Measurements from ENCODE around the gene DACT2. TPM values are rescaled to one million over a fixed set of nuclear protein-coding genes. Genes with fewer than 3 reads are reported as not detected.
A peak's percentile ranks its signal among the peaks of the same experiment; 100 is the strongest.
"Not testable (repeated sequence)": the region's sequence is repeated elsewhere in the genome, so short reads cannot be mapped to it uniquely, and the experiment has no call there.

The DACT2 gene
- total RNA-seq, 2 donors from 2014 or later, result not detected

GRCh38 chr6:168328086-168328485, 8.5 kb upstream of the DACT2 start:
- no peak for DNase-seq
- Mint-ChIP-seq H3K4me1 (no peaks in the 10 kb centered on the region), H3K27ac (no peak overlapping the region), H3K27me3 (peaks cover 51% of the 10 kb centered on the region), H3K36me3 (ENCODE audit: low read depth) (no peaks in the 10 kb centered on the region), H3K4me3 (no peak overlapping the region)
- no peaks in the 10 kb centered on the region for H3K9me3 ChIP-seq (ENCODE audit: control insufficient read depth, low read length, poor library complexity, severe bottlenecking)
- ATAC-seq, result no peak

GRCh38 chr6:168326294-168327261, 7.0 kb upstream of the DACT2 start:
- no peak for DNase-seq
- Mint-ChIP-seq H3K36me3 (ENCODE audit: low read depth) (no peaks in the 10 kb centered on the region), H3K27ac (no peak overlapping the region), H3K4me1 (no peaks in the 10 kb centered on the region), H3K4me3 (no peak overlapping the region), H3K27me3 (peaks cover 39% of the 10 kb centered on the region)
- no peaks in the 10 kb centered on the region for H3K9me3 ChIP-seq (ENCODE audit: control insufficient read depth, low read length, poor library complexity, severe bottlenecking)
- no peak for ATAC-seq

- Mint-ChIP-seq H3K4me1 (no peaks in the 10 kb centered on the region), H3K27me3 (peaks cover 44% of the 10 kb centered on the region), H3K27ac (no peak overlapping the region), H3K4me3 (no peak overlapping the region), H3K36me3 (ENCODE audit: low read depth) (no peaks in the 10 kb centered on the region)
- no peak for DNase-seq
- no peak for ATAC-seq
- H3K9me3 ChIP-seq (ENCODE audit: control insufficient read depth, low read length, poor library complexity, severe bottlenecking), result no peaks in the 10 kb centered on the region
Observed at GRCh38 chr6:168322966-168323365, 3.4 kb upstream of the DACT2 start.

GRCh38 chr6:168320634-168321033, 1.1 kb upstream of the DACT2 start:
- H3K36me3 Mint-ChIP-seq (ENCODE audit: low read depth), result no peaks in the 10 kb centered on the region
- no peak overlapping the region for H3K4me3 Mint-ChIP-seq
- peaks cover 25% of the 10 kb centered on the region for H3K27me3 Mint-ChIP-seq
- ATAC-seq, result no peak
- H3K9me3 ChIP-seq (ENCODE audit: control insufficient read depth, low read length, poor library complexity, severe bottlenecking), result no peaks in the 10 kb centered on the region
- H3K27ac Mint-ChIP-seq, result no peak overlapping the region
- no peaks in the 10 kb centered on the region for H3K4me1 Mint-ChIP-seq
- no peak for DNase-seq

GRCh38 chr6:168318579-168319278, 848 bp downstream of the DACT2 start:
- H3K9me3 ChIP-seq (ENCODE audit: control insufficient read depth, low read length, poor library complexity, severe bottlenecking), result no peaks in the 10 kb centered on the region
- Mint-ChIP-seq H3K27me3 (peaks cover 45% of the 10 kb centered on the region), H3K27ac (no peak overlapping the region), H3K4me3 (peak overlapping the region; percentile 3), H3K4me1 (no peaks in the 10 kb centered on the region), H3K36me3 (ENCODE audit: low read depth) (no peaks in the 10 kb centered on the region)
- ATAC-seq, result no peak
- no peak for DNase-seq

- no peaks in the 10 kb centered on the region for H3K9me3 ChIP-seq (ENCODE audit: control insufficient read depth, low read length, poor library complexity, severe bottlenecking)
- no peaks in the 10 kb centered on the region for H3K36me3 Mint-ChIP-seq (ENCODE audit: low read depth)
- no peak for ATAC-seq
- DNase-seq, result no peak
- no peak overlapping the region for H3K4me3 Mint-ChIP-seq
- peaks cover 50% of the 10 kb centered on the region for H3K27me3 Mint-ChIP-seq
- no peaks in the 10 kb centered on the region for H3K4me1 Mint-ChIP-seq
- H3K27ac Mint-ChIP-seq, result no peak overlapping the region
Observed at GRCh38 chr6:168318090-168318489, 1.5 kb downstream of the DACT2 start.

- no peak for DNase-seq
- Mint-ChIP-seq H3K27ac (no peak overlapping the region), H3K36me3 (ENCODE audit: low read depth) (no peaks in the 10 kb centered on the region), H3K4me3 (no peak overlapping the region), H3K27me3 (peaks cover 41% of the 10 kb centered on the region), H3K4me1 (no peaks in the 10 kb centered on the region)
- ATAC-seq, result no peak
- H3K9me3 ChIP-seq (ENCODE audit: control insufficient read depth, low read length, poor library complexity, severe bottlenecking), result no peaks in the 10 kb centered on the region
Observed at GRCh38 chr6:168315596-168315995, 4.0 kb downstream of the DACT2 start.

- Mint-ChIP-seq H3K4me1 (no peaks in the 10 kb centered on the region), H3K27ac (no peak overlapping the region), H3K4me3 (no peak overlapping the region), H3K36me3 (ENCODE audit: low read depth) (no peaks in the 10 kb centered on the region), H3K27me3 (peaks cover 38% of the 10 kb centered on the region)
- ATAC-seq (no peak), DNase-seq (no peak)
- H3K9me3 ChIP-seq (ENCODE audit: control insufficient read depth, low read length, poor library complexity, severe bottlenecking), result no peaks in the 10 kb centered on the region
Observed at GRCh38 chr6:168314948-168315347, 4.6 kb downstream of the DACT2 start.

GRCh38 chr6:168314021-168314420, 5.6 kb downstream of the DACT2 start:
- Mint-ChIP-seq H3K27ac (no peak overlapping the region), H3K27me3 (peaks cover 37% of the 10 kb centered on the region), H3K4me1 (no peaks in the 10 kb centered on the region), H3K4me3 (no peak overlapping the region), H3K36me3 (ENCODE audit: low read depth) (no peaks in the 10 kb centered on the region)
- no peaks in the 10 kb centered on the region for H3K9me3 ChIP-seq (ENCODE audit: control insufficient read depth, low read length, poor library complexity, severe bottlenecking)
- DNase-seq (no peak), ATAC-seq (no peak)

- no peak overlapping the region for H3K4me3 Mint-ChIP-seq
- no peak overlapping the region for H3K27ac Mint-ChIP-seq
- H3K36me3 Mint-ChIP-seq (ENCODE audit: low read depth), result no peaks in the 10 kb centered on the region
- DNase-seq, result no peak
- H3K9me3 ChIP-seq (ENCODE audit: control insufficient read depth, low read length, poor library complexity, severe bottlenecking), result no peaks in the 10 kb centered on the region
- H3K4me1 Mint-ChIP-seq, result no peaks in the 10 kb centered on the region
- no peak for ATAC-seq
- peaks cover 32% of the 10 kb centered on the region for H3K27me3 Mint-ChIP-seq
Observed at GRCh38 chr6:168313431-168314011, 6.1 kb downstream of the DACT2 start.

- peaks cover 26% of the 10 kb centered on the region for H3K27me3 Mint-ChIP-seq
- DNase-seq; ATAC-seq; H3K27ac Mint-ChIP-seq; H3K4me3 Mint-ChIP-seq; H3K4me1 Mint-ChIP-seq; H3K36me3 Mint-ChIP-seq (ENCODE audit: low read depth); H3K9me3 ChIP-seq (ENCODE audit: control insufficient read depth, low read length, poor library complexity, severe bottlenecking): not testable (repeated sequence)
Observed at GRCh38 chr6:168312125-168312507, 7.5 kb downstream of the DACT2 start.

GRCh38 chr6:168311410-168312124, 8.0 kb downstream of the DACT2 start:
- no peak for ATAC-seq
- Mint-ChIP-seq H3K27me3 (peaks cover 31% of the 10 kb centered on the region), H3K4me3 (no peak overlapping the region)

GRCh38 chr6:168310945-168311344, 8.6 kb downstream of the DACT2 start:
- no peaks in the 10 kb centered on the region for H3K4me1 Mint-ChIP-seq
- H3K27me3 Mint-ChIP-seq, result peaks cover 37% of the 10 kb centered on the region
- no peak overlapping the region for H3K27ac Mint-ChIP-seq
- no peak for DNase-seq
- H3K4me3 Mint-ChIP-seq, result no peak overlapping the region
- H3K36me3 Mint-ChIP-seq (ENCODE audit: low read depth), result no peaks in the 10 kb centered on the region
- no peak for ATAC-seq
- no peaks in the 10 kb centered on the region for H3K9me3 ChIP-seq (ENCODE audit: control insufficient read depth, low read length, poor library complexity, severe bottlenecking)

More at GRCh38 chr6:168311410-168312124, 8.0 kb downstream of the DACT2 start:
- DNase-seq, result no peak
- no peak overlapping the region for H3K27ac Mint-ChIP-seq
- H3K9me3 ChIP-seq (ENCODE audit: control insufficient read depth, low read length, poor library complexity, severe bottlenecking), result no peaks in the 10 kb centered on the region
- H3K4me1 Mint-ChIP-seq, result no peaks in the 10 kb centered on the region
- H3K36me3 Mint-ChIP-seq (ENCODE audit: low read depth), result no peaks in the 10 kb centered on the region
